ENCODE measurements around the gene NKD1.

The NKD1 gene

GRCh38 chr16:50645563-50646220 is 97.5 kb downstream of the NKD1 start:
- DNase-seq (ENCODE audit: low spot score), result no peak
- Histone ChIP-seq H3K4me3 (ENCODE audit: low read length in 2 of 2) (peak overlapping the region in 1 of 2 donors; percentile 11), H4K91ac (ENCODE audit: low read depth, low read length, poor library complexity) (no peak overlapping the region), H2BK120ac (ENCODE audit: low read depth, low read length) (no peak overlapping the region), H3K14ac (ENCODE audit: low read length) (no peak overlapping the region), H4K8ac (ENCODE audit: low read depth, low read length) (no peak overlapping the region), H3K18ac (ENCODE audit: low read length) (peak overlapping the region; percentile 11), H3K9me3 (replicated peaks in 1 of 2; ENCODE audit: control insufficient read depth in 2 of 2, insufficient read depth in 1 of 2, low read depth in 1 of 2, low read length in 2 of 2) (no peaks in the 10 kb centered on the region), H2BK12ac (ENCODE audit: low read length) (no peak overlapping the region), H3K27ac (replicated peaks; ENCODE audit: low read length) (no peak overlapping the region), H3K79me1 (ENCODE audit: low read depth, low read length) (no peaks in the 10 kb centered on the region), H3K23ac (ENCODE audit: low read depth, low read length, poor library complexity) (no peak overlapping the region), H3K4me2 (ENCODE audit: insufficient read depth, low read length, poor library complexity, severe bottlenecking) (no peak overlapping the region), H2AK5ac (ENCODE audit: low read depth, low read length) (no peak overlapping the region), H2BK5ac (ENCODE audit: low read length) (no peak overlapping the region), H3K27me3 (ENCODE audit: control insufficient read depth in 3 of 3, insufficient read depth in 3 of 3, low read depth in 1 of 3, low read length in 3 of 3) (no peaks in the 10 kb centered on the region), H2AFZ (ENCODE audit: low read length) (peak overlapping the region; percentile 80), H3K4me1 (ENCODE audit: control insufficient read depth in 2 of 2, insufficient read depth in 1 of 2, low read depth in 1 of 2, low read length in 2 of 2) (peaks cover 9 to 10% of the 10 kb centered on the region in 2 donors), H3K9ac (ENCODE audit: low read depth, low read length, poor library complexity) (no peak overlapping the region), H3K36me3 (replicated peaks in 1 of 2; ENCODE audit: control insufficient read depth in 2 of 2, insufficient read depth in 2 of 2, low read length in 2 of 2) (no peaks in the 10 kb centered on the region), H3K4ac (ENCODE audit: low read length) (no peak overlapping the region), H2BK15ac (ENCODE audit: low read length) (no peak overlapping the region)
- no CpG with 5 or more reads among the region's 20 CpGs for WGBS, 2 donors (ENCODE audit: extremely low coverage in 2 of 2, insufficient read length in 2 of 2, insufficient replicate concordance in 1 of 2)

DNA sequence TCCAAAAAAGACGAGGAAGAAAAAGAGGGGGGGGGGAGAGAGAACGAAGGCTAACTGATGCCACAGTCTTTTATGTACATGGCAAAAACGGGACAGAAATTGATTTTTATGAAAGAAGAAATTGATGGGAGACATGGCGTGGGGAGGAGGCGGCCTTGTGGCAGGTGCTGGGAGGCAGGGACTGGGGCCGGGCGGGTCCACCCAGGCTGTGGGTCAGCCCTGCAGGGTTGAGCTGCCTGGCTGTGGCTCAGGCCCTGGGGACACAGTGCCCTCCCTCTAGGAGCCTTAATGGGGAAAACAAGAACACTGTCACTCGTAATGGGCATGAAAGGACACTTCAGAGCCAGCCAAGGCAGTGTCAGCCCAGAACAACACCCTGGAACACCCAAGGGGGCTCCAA is 98.1 kb downstream of the NKD1 start:
- Histone ChIP-seq H3K9me3 (replicated peaks in 1 of 2; ENCODE audit: control insufficient read depth in 2 of 2, insufficient read depth in 1 of 2, low read depth in 1 of 2, low read length in 2 of 2) (no peaks in the 10 kb centered on the region), H3K27me3 (ENCODE audit: control insufficient read depth in 3 of 3, insufficient read depth in 3 of 3, low read depth in 1 of 3, low read length in 3 of 3) (no peaks in the 10 kb centered on the region)
- no CpG with 5 or more reads among the region's 8 CpGs for WGBS, 2 donors (ENCODE audit: extremely low coverage in 2 of 2, insufficient read length in 2 of 2, insufficient replicate concordance in 1 of 2)

GRCh38 chr16:50651835-50652438 is 103.7 kb downstream of the NKD1 start:
- H2AK5ac ChIP-seq (ENCODE audit: low read depth, low read length), result no peak overlapping the region
- no peak overlapping the region for H4K8ac ChIP-seq (ENCODE audit: low read depth, low read length)
- H3K4me3 ChIP-seq (ENCODE audit: low read length in 2 of 2), result no peak overlapping the region
- peaks cover 3% of the 10 kb centered on the region in 2 donors for H3K4me1 ChIP-seq (ENCODE audit: control insufficient read depth in 2 of 2, insufficient read depth in 1 of 2, low read depth in 1 of 2, low read length in 2 of 2)
- no peak overlapping the region for H2BK12ac ChIP-seq (ENCODE audit: low read length)
- peaks cover 0 to 2% of the 10 kb centered on the region in 2 donors for H3K9me3 ChIP-seq (replicated peaks in 1 of 2; ENCODE audit: control insufficient read depth in 2 of 2, insufficient read depth in 1 of 2, low read depth in 1 of 2, low read length in 2 of 2)
- H3K79me1 ChIP-seq (ENCODE audit: low read depth, low read length), result no peaks in the 10 kb centered on the region
- H2BK15ac ChIP-seq (ENCODE audit: low read length), result no peak overlapping the region
- H4K91ac ChIP-seq (ENCODE audit: low read depth, low read length, poor library complexity), result no peak overlapping the region
- H3K4me2 ChIP-seq (ENCODE audit: insufficient read depth, low read length, poor library complexity, severe bottlenecking), result no peak overlapping the region
- DNase-seq (ENCODE audit: low spot score), result no peak
- no peak overlapping the region for H3K18ac ChIP-seq (ENCODE audit: low read length)
- no peak overlapping the region for H2AFZ ChIP-seq (ENCODE audit: low read length)
- no peak overlapping the region for H2BK120ac ChIP-seq (ENCODE audit: low read depth, low read length)
- no peak overlapping the region for H3K14ac ChIP-seq (ENCODE audit: low read length)
- no CpG with 5 or more reads among the region's 3 CpGs for WGBS, 2 donors (ENCODE audit: extremely low coverage in 2 of 2, insufficient read length in 2 of 2, insufficient replicate concordance in 1 of 2)
- no peak overlapping the region for H3K4ac ChIP-seq (ENCODE audit: low read length)
- no peaks in the 10 kb centered on the region for H3K36me3 ChIP-seq (replicated peaks in 1 of 2; ENCODE audit: control insufficient read depth in 2 of 2, insufficient read depth in 2 of 2, low read length in 2 of 2)
- no peak overlapping the region for H3K27ac ChIP-seq (replicated peaks; ENCODE audit: low read length)
- no peak overlapping the region for H3K9ac ChIP-seq (ENCODE audit: low read depth, low read length, poor library complexity)
- no peak overlapping the region for H3K23ac ChIP-seq (ENCODE audit: low read depth, low read length, poor library complexity)
- no peak overlapping the region for H2BK5ac ChIP-seq (ENCODE audit: low read length)
- no peaks in the 10 kb centered on the region for H3K27me3 ChIP-seq (ENCODE audit: control insufficient read depth in 3 of 3, insufficient read depth in 3 of 3, low read depth in 1 of 3, low read length in 3 of 3)

More for the DNA sequence above, 98.1 kb downstream of the NKD1 start:
- Histone ChIP-seq H4K91ac (ENCODE audit: low read depth, low read length, poor library complexity) (no peak overlapping the region), H2AFZ (ENCODE audit: low read length) (peak overlapping the region; percentile 80), H3K36me3 (replicated peaks in 1 of 2; ENCODE audit: control insufficient read depth in 2 of 2, insufficient read depth in 2 of 2, low read length in 2 of 2) (no peaks in the 10 kb centered on the region), H3K4me1 (ENCODE audit: control insufficient read depth in 2 of 2, insufficient read depth in 1 of 2, low read depth in 1 of 2, low read length in 2 of 2) (peaks cover 9 to 10% of the 10 kb centered on the region in 2 donors), H2BK15ac (ENCODE audit: low read length) (no peak overlapping the region), H2AK5ac (ENCODE audit: low read depth, low read length) (peak overlapping the region; percentile 41), H4K8ac (ENCODE audit: low read depth, low read length) (no peak overlapping the region), H3K23ac (ENCODE audit: low read depth, low read length, poor library complexity) (no peak overlapping the region), H3K14ac (ENCODE audit: low read length) (no peak overlapping the region), H3K9ac (ENCODE audit: low read depth, low read length, poor library complexity) (peak overlapping the region; percentile 9), H3K4me2 (ENCODE audit: insufficient read depth, low read length, poor library complexity, severe bottlenecking) (no peak overlapping the region), H3K4ac (ENCODE audit: low read length) (no peak overlapping the region), H2BK5ac (ENCODE audit: low read length) (no peak overlapping the region), H3K27ac (replicated peaks; ENCODE audit: low read length) (no peak overlapping the region), H3K18ac (ENCODE audit: low read length) (peak overlapping the region; percentile 77), H2BK12ac (ENCODE audit: low read length) (no peak overlapping the region), H3K79me1 (ENCODE audit: low read depth, low read length) (no peaks in the 10 kb centered on the region), H3K4me3 (ENCODE audit: low read length in 2 of 2) (no peak overlapping the region), H2BK120ac (ENCODE audit: low read depth, low read length) (no peak overlapping the region)
- DNase-seq (ENCODE audit: low spot score), result no peak

- H4K91ac ChIP-seq (ENCODE audit: low read depth, low read length, poor library complexity), result no peak overlapping the region
- H3K9ac ChIP-seq (ENCODE audit: low read depth, low read length, poor library complexity), result no peak overlapping the region
- H2BK5ac ChIP-seq (ENCODE audit: low read length), result no peak overlapping the region
- peaks cover 0 to 2% of the 10 kb centered on the region in 2 donors for H3K9me3 ChIP-seq (replicated peaks in 1 of 2; ENCODE audit: control insufficient read depth in 2 of 2, insufficient read depth in 1 of 2, low read depth in 1 of 2, low read length in 2 of 2)
- no peak overlapping the region for H3K27ac ChIP-seq (replicated peaks; ENCODE audit: low read length)
- H3K27me3 ChIP-seq (ENCODE audit: control insufficient read depth in 3 of 3, insufficient read depth in 3 of 3, low read depth in 1 of 3, low read length in 3 of 3), result no peaks in the 10 kb centered on the region
- H2BK15ac ChIP-seq (ENCODE audit: low read length), result no peak overlapping the region
- H3K4me1 ChIP-seq (ENCODE audit: control insufficient read depth in 2 of 2, insufficient read depth in 1 of 2, low read depth in 1 of 2, low read length in 2 of 2), result peaks cover 3% of the 10 kb centered on the region in 2 donors
- H3K36me3 ChIP-seq (replicated peaks in 1 of 2; ENCODE audit: control insufficient read depth in 2 of 2, insufficient read depth in 2 of 2, low read length in 2 of 2), result no peaks in the 10 kb centered on the region
- no peak overlapping the region for H3K4me2 ChIP-seq (ENCODE audit: insufficient read depth, low read length, poor library complexity, severe bottlenecking)
- H3K4ac ChIP-seq (ENCODE audit: low read length), result no peak overlapping the region
- peak overlapping the region; percentile 16 for H2AK5ac ChIP-seq (ENCODE audit: low read depth, low read length)
- no peak overlapping the region for H2AFZ ChIP-seq (ENCODE audit: low read length)
- H3K79me1 ChIP-seq (ENCODE audit: low read depth, low read length), result no peaks in the 10 kb centered on the region
- H3K14ac ChIP-seq (ENCODE audit: low read length), result no peak overlapping the region
- no peak overlapping the region for H3K18ac ChIP-seq (ENCODE audit: low read length)
- H2BK120ac ChIP-seq (ENCODE audit: low read depth, low read length), result no peak overlapping the region
- no peak overlapping the region for H2BK12ac ChIP-seq (ENCODE audit: low read length)
- no peak for DNase-seq (ENCODE audit: low spot score)
- no CpG with 5 or more reads among the region's 14 CpGs for WGBS, 2 donors (ENCODE audit: extremely low coverage in 2 of 2, insufficient read length in 2 of 2, insufficient replicate concordance in 1 of 2)
- H3K23ac ChIP-seq (ENCODE audit: low read depth, low read length, poor library complexity), result no peak overlapping the region
- no peak overlapping the region for H4K8ac ChIP-seq (ENCODE audit: low read depth, low read length)
- H3K4me3 ChIP-seq (ENCODE audit: low read length in 2 of 2), result no peak overlapping the region
These were observed 104.7 kb downstream of the NKD1 start for GRCh38 chr16:50652836-50653425.

Data from neuronal stem cell (in vitro differentiated cells).